Measurements from ENCODE around the gene TBC1D8B. TPM values are rescaled to one million over a fixed set of nuclear protein-coding genes. Genes with fewer than 3 reads are reported as not detected.

The TBC1D8B gene
- total RNA-seq, 1 experiment from 2014 or later: 1.0 TPM

DNA sequence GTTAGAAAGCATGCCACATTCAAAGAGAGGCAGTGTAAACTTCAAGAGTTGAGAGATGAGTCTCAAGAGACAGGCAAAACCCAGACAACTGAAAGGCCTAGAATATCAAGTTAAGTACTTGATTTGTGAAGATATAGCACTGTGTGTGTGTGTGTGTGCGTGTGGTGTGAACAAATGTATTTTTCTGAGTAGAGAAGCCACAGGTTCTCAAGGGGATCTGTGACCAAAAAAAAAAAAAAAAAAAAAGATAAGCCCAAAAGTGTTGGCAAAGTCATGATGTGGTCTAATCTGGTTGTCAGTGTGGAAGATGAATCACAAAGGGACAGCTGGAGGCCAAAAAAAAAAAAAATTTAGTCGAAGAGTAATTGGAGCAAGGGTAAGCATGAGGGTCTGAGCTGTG, 96.8 kb downstream of the TBC1D8B start:
- CTCF ChIA-PET: interaction anchor here (0.5 to 3.8 kb wide), 3 partner anchors 25 to 61 kb away, joined by 3 to 51 read pairs (median 4); no protein-coding TSS in a partner anchor
- Histone ChIP-seq H3K4me3 (ENCODE audit: low read length) (no peak overlapping the region), H3K9ac (ENCODE audit: low read length) (no peak overlapping the region), H3K4me1 (ENCODE audit: insufficient read depth, low read length) (peaks cover 44% of the 10 kb centered on the region), H3K79me2 (ENCODE audit: low read length) (no peaks in the 10 kb centered on the region), H3K27me3 (ENCODE audit: low read length) (no peaks in the 10 kb centered on the region), H3K27ac (ENCODE audit: low read length) (no peak overlapping the region), H4K20me1 (ENCODE audit: low read length) (no peaks in the 10 kb centered on the region), H3K4me2 (ENCODE audit: low read length) (no peak overlapping the region), H3F3A (ENCODE audit: low read length, unreplicated experiment) (peaks cover 6% of the 10 kb centered on the region), H3K9me2 (replicated peaks; ENCODE audit: low read length) (no peaks in the 10 kb centered on the region), H2AFZ (ENCODE audit: low read length) (no peak overlapping the region), H3K36me3 (ENCODE audit: low read depth, low read length) (no peaks in the 10 kb centered on the region), H3K9me3 (ENCODE audit: low read length) (no peaks in the 10 kb centered on the region)
- intact Hi-C loops (cut with micrococcal nuclease): loop anchor here (10.0 kb wide), 1 partner anchor 996 kb away; no protein-coding TSS in a partner anchor
- TF ChIP-seq, protein P1, sequence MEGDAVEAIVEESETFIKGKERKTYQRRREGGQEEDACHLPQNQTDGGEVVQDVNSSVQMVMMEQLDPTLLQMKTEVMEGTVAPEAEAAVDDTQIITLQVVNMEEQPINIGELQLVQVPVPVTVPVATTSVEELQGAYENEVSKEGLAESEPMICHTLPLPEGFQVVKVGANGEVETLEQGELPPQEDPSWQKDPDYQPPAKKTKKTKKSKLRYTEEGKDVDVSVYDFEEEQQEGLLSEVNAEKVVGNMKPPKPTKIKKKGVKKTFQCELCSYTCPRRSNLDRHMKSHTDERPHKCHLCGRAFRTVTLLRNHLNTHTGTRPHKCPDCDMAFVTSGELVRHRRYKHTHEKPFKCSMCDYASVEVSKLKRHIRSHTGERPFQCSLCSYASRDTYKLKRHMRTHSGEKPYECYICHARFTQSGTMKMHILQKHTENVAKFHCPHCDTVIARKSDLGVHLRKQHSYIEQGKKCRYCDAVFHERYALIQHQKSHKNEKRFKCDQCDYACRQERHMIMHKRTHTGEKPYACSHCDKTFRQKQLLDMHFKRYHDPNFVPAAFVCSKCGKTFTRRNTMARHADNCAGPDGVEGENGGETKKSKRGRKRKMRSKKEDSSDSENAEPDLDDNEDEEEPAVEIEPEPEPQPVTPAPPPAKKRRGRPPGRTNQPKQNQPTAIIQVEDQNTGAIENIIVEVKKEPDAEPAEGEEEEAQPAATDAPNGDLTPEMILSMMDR (conservative IDR thresholded peaks at IDR 0.05; ENCODE audit: low read depth, low read length): no peak
- TF ChIP-seq EZH2 (IDR thresholded peaks at IDR 0.05; ENCODE audit: low read length, unreplicated experiment) (no peak), EZH2phosphoT487 (IDR thresholded peaks at IDR 0.05; ENCODE audit: borderline replicate concordance, low read length) (no peak)
- no peak for DNase-seq
- POLR2A ChIA-PET (ENCODE audit: unreplicated experiment): no interaction called here
- ATAC-seq: no peak
- BruUV-seq (replicated peaks): no TSS peak

DNA sequence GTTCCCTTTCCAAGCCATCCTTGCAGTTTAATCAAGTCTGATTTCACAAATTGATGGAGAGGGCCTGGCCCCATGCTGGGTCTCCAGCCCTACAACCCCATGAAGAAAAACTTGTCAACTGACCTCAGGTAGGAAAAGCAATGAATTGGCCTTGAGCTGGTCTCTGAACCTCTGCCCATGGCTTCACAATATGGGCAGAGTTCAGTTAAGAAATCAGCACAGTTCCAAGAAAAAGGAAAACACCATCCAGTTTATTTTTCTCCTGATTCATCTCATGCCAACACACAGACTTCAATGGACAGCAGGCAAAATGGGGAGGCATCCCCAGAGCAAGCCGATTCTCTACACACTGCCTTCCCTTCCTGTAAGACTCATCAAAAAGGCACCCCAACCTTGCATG, 97.4 kb downstream of the TBC1D8B start:
- H3K9me2 ChIP-seq (replicated peaks; ENCODE audit: low read length): no peaks in the 10 kb centered on the region
- POLR2A ChIA-PET (ENCODE audit: unreplicated experiment): no interaction called here
- H4K20me1 ChIP-seq (ENCODE audit: low read length): no peaks in the 10 kb centered on the region
- H3K4me3 ChIP-seq (ENCODE audit: low read length): no peak overlapping the region
- ATAC-seq: no peak
- H3K4me2 ChIP-seq (ENCODE audit: low read length): no peak overlapping the region
- H3K9ac ChIP-seq (ENCODE audit: low read length): no peak overlapping the region
- H3F3A ChIP-seq (ENCODE audit: low read length, unreplicated experiment): peaks cover 6% of the 10 kb centered on the region
- H3K36me3 ChIP-seq (ENCODE audit: low read depth, low read length): no peaks in the 10 kb centered on the region
- no peaks in the 10 kb centered on the region for H3K27me3 ChIP-seq (ENCODE audit: low read length)
- BruUV-seq (replicated peaks): no TSS peak
- CTCF ChIA-PET: interaction anchor here (3.8 kb wide), 1 partner anchor 60 kb away, joined by 51 read pairs; no protein-coding TSS in a partner anchor
- intact Hi-C loops (cut with micrococcal nuclease): loop anchor here (10.0 kb wide), 1 partner anchor 995 kb away; no protein-coding TSS in a partner anchor
- no peak for DNase-seq
- no peak overlapping the region for H2AFZ ChIP-seq (ENCODE audit: low read length)
- no peak for TF ChIP-seq EZH2 (IDR thresholded peaks at IDR 0.05; ENCODE audit: low read length, unreplicated experiment)
- TF ChIP-seq, protein P1 (conservative IDR thresholded peaks at IDR 0.05; ENCODE audit: low read depth, low read length): no peak
- TF ChIP-seq EZH2phosphoT487 (IDR thresholded peaks at IDR 0.05; ENCODE audit: borderline replicate concordance, low read length): no peak
- no peaks in the 10 kb centered on the region for H3K9me3 ChIP-seq (ENCODE audit: low read length)
- peaks cover 40% of the 10 kb centered on the region for H3K4me1 ChIP-seq (ENCODE audit: insufficient read depth, low read length)
- H3K79me2 ChIP-seq (ENCODE audit: low read length): no peaks in the 10 kb centered on the region
- H3K27ac ChIP-seq (ENCODE audit: low read length): no peak overlapping the region

DNA sequence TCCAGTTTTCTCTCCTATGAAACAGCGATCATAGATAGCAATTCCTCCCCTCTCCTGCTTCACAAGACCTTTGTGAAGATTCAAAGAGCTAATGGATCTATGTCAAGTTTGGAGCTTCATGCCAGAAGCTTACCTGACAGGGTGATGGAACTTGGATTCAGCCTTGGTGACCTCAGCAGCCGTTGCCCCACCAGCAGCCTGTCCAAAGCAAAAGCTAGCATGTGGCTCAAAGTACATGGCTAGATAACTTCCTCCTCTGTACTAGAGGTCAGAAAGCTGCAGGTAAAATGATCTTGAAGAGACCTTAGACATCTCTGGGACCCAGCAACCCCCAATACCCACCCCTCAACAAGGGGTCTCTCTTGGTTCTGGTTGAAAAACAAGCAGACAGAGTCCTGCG, 98.9 kb downstream of the TBC1D8B start:
- Histone ChIP-seq H3K9me2 (replicated peaks; ENCODE audit: low read length) (no peaks in the 10 kb centered on the region), H3K4me3 (ENCODE audit: low read length) (no peak overlapping the region), H3K27me3 (ENCODE audit: low read length) (no peaks in the 10 kb centered on the region), H2AFZ (ENCODE audit: low read length) (no peak overlapping the region), H4K20me1 (ENCODE audit: low read length) (no peaks in the 10 kb centered on the region), H3K4me2 (ENCODE audit: low read length) (no peak overlapping the region), H3F3A (ENCODE audit: low read length, unreplicated experiment) (no peaks in the 10 kb centered on the region), H3K27ac (ENCODE audit: low read length) (no peak overlapping the region), H3K4me1 (ENCODE audit: insufficient read depth, low read length) (peaks cover 25% of the 10 kb centered on the region), H3K36me3 (ENCODE audit: low read depth, low read length) (no peaks in the 10 kb centered on the region), H3K79me2 (ENCODE audit: low read length) (no peaks in the 10 kb centered on the region), H3K9me3 (ENCODE audit: low read length) (no peaks in the 10 kb centered on the region), H3K9ac (ENCODE audit: low read length) (no peak overlapping the region)
- ChIA-PET POLR2A (ENCODE audit: unreplicated experiment) (no interaction called here), CTCF (interaction anchor here (1.0 kb wide), 1 partner anchor 58 kb away, joined by 3 read pairs; no protein-coding TSS in a partner anchor)
- intact Hi-C loops (cut with micrococcal nuclease): no loop called here
- no peak for ATAC-seq
- BruUV-seq (replicated peaks): no TSS peak
- TF ChIP-seq EZH2 (IDR thresholded peaks at IDR 0.05; ENCODE audit: low read length, unreplicated experiment) (no peak), EZH2phosphoT487 (IDR thresholded peaks at IDR 0.05; ENCODE audit: borderline replicate concordance, low read length) (no peak)
- TF ChIP-seq, protein P1 (conservative IDR thresholded peaks at IDR 0.05; ENCODE audit: low read depth, low read length): no peak
- no peak for DNase-seq

Measured in PC-3 (cell line).